ENCODE data around the gene SREK1IP1.
A peak's percentile ranks its signal among the peaks of the same experiment; 100 is the strongest.

Gene SREK1IP1

GRCh38 chr5:64690104-64690416 lies 78.4 kb downstream of the SREK1IP1 start:
- Mint-ChIP-seq H3K4me3 (peak overlapping the region; percentile 80 to 84 (median 84)), H3K9me3 (no peaks in the 10 kb centered on the region), H3K36me3 (ENCODE audit: low read depth) (no peaks in the 10 kb centered on the region), H3K27ac (no peak overlapping the region), H3K4me1 (peaks cover 8% of the 10 kb centered on the region), H3K27me3 (ENCODE audit: low read depth) (peaks cover 69% of the 10 kb centered on the region)
- TF ChIP-seq CTCF (IDR thresholded peaks at IDR 0.05; ENCODE audit: unreplicated experiment in 3 of 3), result no peak

DNA sequence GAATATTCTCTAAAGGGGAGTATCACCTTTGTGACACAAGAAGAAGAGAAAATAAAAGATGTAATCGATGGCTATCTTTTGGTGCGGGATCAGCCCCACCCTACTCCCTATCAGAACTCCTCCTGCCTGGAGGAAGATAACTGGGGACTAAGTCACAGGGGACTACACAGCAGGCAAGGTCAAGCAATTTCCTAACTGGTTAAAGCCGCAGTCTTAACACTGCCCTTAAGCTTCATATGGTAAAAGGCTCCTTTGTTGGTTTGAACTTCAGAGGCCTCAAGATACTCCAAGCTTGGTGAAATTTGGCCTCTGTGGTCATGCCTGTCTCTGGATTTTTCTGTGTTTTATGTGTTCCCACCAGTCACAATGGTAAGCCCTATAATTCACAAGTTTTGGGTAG lies 79.5 kb downstream of the SREK1IP1 start:
- Mint-ChIP-seq H3K4me3 (peak overlapping the region in 1 of 3 experiments; percentile 19), H3K4me1 (peaks cover 8% of the 10 kb centered on the region), H3K27me3 (ENCODE audit: low read depth) (peaks cover 68% of the 10 kb centered on the region), H3K27ac (no peak overlapping the region), H3K9me3 (no peaks in the 10 kb centered on the region), H3K36me3 (ENCODE audit: low read depth) (no peaks in the 10 kb centered on the region)
- no peak for TF ChIP-seq CTCF (IDR thresholded peaks at IDR 0.05; ENCODE audit: unreplicated experiment in 3 of 3)

DNA sequence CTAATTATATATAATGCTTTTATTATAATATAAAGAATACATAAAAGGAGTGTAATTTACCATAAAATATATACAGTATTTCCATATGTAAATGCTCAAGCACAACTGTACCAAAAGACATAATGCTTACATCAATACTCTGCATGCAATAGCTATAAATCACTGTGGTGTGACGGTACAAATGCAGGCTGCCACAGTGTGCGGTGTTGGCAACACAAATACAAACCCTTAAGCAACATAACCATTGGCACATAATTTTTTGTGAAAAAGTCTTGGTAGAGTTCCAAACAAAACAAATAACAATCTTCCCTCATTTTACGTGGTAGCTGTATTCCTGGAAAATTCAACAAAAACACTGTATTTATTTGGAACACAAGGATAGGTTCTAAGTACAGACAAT lies 80.1 kb downstream of the SREK1IP1 start:
- Mint-ChIP-seq H3K4me1 (peaks cover 8% of the 10 kb centered on the region), H3K27ac (no peak overlapping the region), H3K36me3 (ENCODE audit: low read depth) (no peaks in the 10 kb centered on the region), H3K4me3 (peak overlapping the region in 1 of 3 experiments; percentile 19), H3K9me3 (no peaks in the 10 kb centered on the region), H3K27me3 (ENCODE audit: low read depth) (peaks cover 62% of the 10 kb centered on the region)
- TF ChIP-seq CTCF (IDR thresholded peaks at IDR 0.05; ENCODE audit: unreplicated experiment in 3 of 3), result no peak

DNA sequence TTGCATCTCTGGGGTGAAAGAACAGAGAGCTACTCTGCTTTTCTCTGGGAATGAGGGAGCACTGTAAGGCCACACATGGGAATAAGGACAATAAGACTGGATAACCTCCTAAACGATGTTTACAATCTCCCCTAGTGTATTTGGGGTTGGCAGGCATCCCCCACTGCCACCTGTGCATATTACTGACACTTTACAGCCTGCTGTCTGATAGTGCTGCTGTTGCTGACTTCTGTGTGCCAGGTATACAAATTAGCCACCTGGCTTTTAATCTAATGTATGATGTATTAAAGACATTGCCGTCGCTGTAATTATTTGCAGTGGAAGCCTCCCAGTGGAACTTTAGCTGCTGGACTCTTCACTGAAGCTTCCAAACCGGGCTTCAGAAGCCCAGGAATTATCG lies 82.6 kb downstream of the SREK1IP1 start:
- Mint-ChIP-seq H3K27ac (no peak overlapping the region), H3K4me3 (no peak overlapping the region), H3K9me3 (no peaks in the 10 kb centered on the region), H3K36me3 (ENCODE audit: low read depth) (no peaks in the 10 kb centered on the region), H3K4me1 (peaks cover 8% of the 10 kb centered on the region), H3K27me3 (ENCODE audit: low read depth) (peaks cover 40% of the 10 kb centered on the region)
- TF ChIP-seq CTCF (IDR thresholded peaks at IDR 0.05; ENCODE audit: unreplicated experiment in 3 of 3), result no peak

GRCh38 chr5:64682608-64683007 lies 85.9 kb downstream of the SREK1IP1 start:
- no peak overlapping the region for H3K27ac Mint-ChIP-seq
- H3K36me3 Mint-ChIP-seq (ENCODE audit: low read depth), result no peaks in the 10 kb centered on the region
- no peaks in the 10 kb centered on the region for H3K4me1 Mint-ChIP-seq
- H3K9me3 Mint-ChIP-seq, result no peaks in the 10 kb centered on the region
- no peak for TF ChIP-seq CTCF (IDR thresholded peaks at IDR 0.05; ENCODE audit: unreplicated experiment in 3 of 3)
- H3K27me3 Mint-ChIP-seq (ENCODE audit: low read depth), result peaks cover 10% of the 10 kb centered on the region
- no peak overlapping the region for H3K4me3 Mint-ChIP-seq

- no peak overlapping the region for H3K4me3 Mint-ChIP-seq
- no peak overlapping the region for H3K27ac Mint-ChIP-seq
- no peaks in the 10 kb centered on the region for H3K9me3 Mint-ChIP-seq
- no peaks in the 10 kb centered on the region for H3K4me1 Mint-ChIP-seq
- TF ChIP-seq CTCF (IDR thresholded peaks at IDR 0.05; ENCODE audit: unreplicated experiment in 3 of 3), result no peak
- H3K36me3 Mint-ChIP-seq (ENCODE audit: low read depth), result no peaks in the 10 kb centered on the region
- no peaks in the 10 kb centered on the region for H3K27me3 Mint-ChIP-seq (ENCODE audit: low read depth)
Observed at GRCh38 chr5:64680289-64680688, 88.2 kb downstream of the SREK1IP1 start.

Measured in nephron (organoid).